H9 (cell line): ENCODE results near the gene MRPS27. TPM values are rescaled to one million over a fixed set of nuclear protein-coding genes. Genes with fewer than 3 reads are reported as not detected.
"Not testable (repeated sequence)": the region's sequence is repeated elsewhere in the genome, so short reads cannot be mapped to it uniquely, and the experiment has no call there.

ENCODE experiments used
- DNase-seq: peaks from one replicate; pipeline ENCODE4 v3.0.0-alpha.2; 2017
- H2AFZ ChIP-seq: one replicate; pipeline ENCODE4 v1.6.1; 2013; ENCODE audit warnings: mild to moderate bottlenecking, low read length, control low read depth, moderate library complexity
- H2AK5ac ChIP-seq: 2 replicates; pipeline ENCODE4 v1.6.1; 2013; ENCODE audit warnings: low read length, control low read depth, mixed read lengths; ENCODE audit not compliant: insufficient read length
- H2BK120ac ChIP-seq: one replicate; pipeline ENCODE4 v1.6.1; 2013; ENCODE audit warnings: low read depth, mild to moderate bottlenecking, low read length, control low read depth, inconsistent platforms; ENCODE audit not compliant: poor library complexity, severe bottlenecking
- H2BK12ac ChIP-seq: 2 replicates; pipeline ENCODE4 v1.6.1; 2013; ENCODE audit warnings: low read length, control low read depth, mixed read lengths, low read depth; ENCODE audit not compliant: insufficient read length
- H2BK15ac ChIP-seq: 2 replicates; pipeline ENCODE4 v1.6.1; 2013; ENCODE audit warnings: low read depth, low read length, control low read depth
- H2BK20ac ChIP-seq: one replicate; pipeline ENCODE4 v1.6.1; 2013; ENCODE audit warnings: low read depth, mild to moderate bottlenecking, low read length, control low read depth, inconsistent platforms; ENCODE audit not compliant: poor library complexity, severe bottlenecking
- H2BK5ac ChIP-seq: 2 replicates; pipeline ENCODE4 v1.6.1; 2013; ENCODE audit warnings: low read length, control low read depth, mixed read lengths; ENCODE audit not compliant: insufficient read length
- H3K14ac ChIP-seq: 2 replicates; pipeline ENCODE4 v1.6.1; 2013; ENCODE audit warnings: low read length, control low read depth; ENCODE audit not compliant: insufficient read depth
- H3K18ac ChIP-seq: 2 replicates; pipeline ENCODE4 v1.6.1; 2013; ENCODE audit warnings: low read depth, mild to moderate bottlenecking, mixed read lengths, low read length, control low read depth; ENCODE audit not compliant: insufficient read length
- H3K23ac ChIP-seq: 2 replicates; pipeline ENCODE4 v1.6.1; 2013; ENCODE audit warnings: low read length, control low read depth, mixed read lengths, low read depth; ENCODE audit not compliant: insufficient read length
- H3K23me2 ChIP-seq: 2 replicates; pipeline ENCODE4 v1.6.1; 2013; ENCODE audit warnings: low read depth, mild to moderate bottlenecking, mixed read lengths, low read length, control low read depth; ENCODE audit not compliant: insufficient read length, poor library complexity, severe bottlenecking
- H3K27ac ChIP-seq: 2 replicates; pipeline ENCODE4 v1.5.1; 2013; ENCODE audit warnings: low read length, control low read depth, mixed read lengths, low read depth; ENCODE audit not compliant: insufficient read length
- H3K27me3 ChIP-seq: 2 replicates; pipeline ENCODE4 v1.6.1; 2013; ENCODE audit warnings: low read length, control low read depth, inconsistent platforms; ENCODE audit not compliant: insufficient read depth
- H3K4ac ChIP-seq: 2 replicates; pipeline ENCODE4 v1.6.1; 2013; ENCODE audit warnings: low read depth, mild to moderate bottlenecking, control low read depth, inconsistent platforms, low read length, moderate library complexity
- H3K4me1 ChIP-seq: 2 replicates; pipeline ENCODE4 v1.6.1; 2013; ENCODE audit warnings: low read length, control low read depth, inconsistent platforms; ENCODE audit not compliant: insufficient read depth
- H3K4me2 ChIP-seq: 2 replicates; pipeline ENCODE4 v1.6.1; 2013; ENCODE audit warnings: low read length, control low read depth, mixed read lengths; ENCODE audit not compliant: insufficient read length, insufficient read depth
- H3K56ac ChIP-seq: 2 replicates; pipeline ENCODE4 v1.6.1; 2013; ENCODE audit warnings: low read depth, mild to moderate bottlenecking, mixed read lengths, low read length, control low read depth; ENCODE audit not compliant: insufficient read length
- H3K79me1 ChIP-seq: 2 replicates; pipeline ENCODE4 v1.6.1; 2013; ENCODE audit warnings: low read depth, mild to moderate bottlenecking, moderate library complexity, low read length, control low read depth, inconsistent platforms; ENCODE audit not compliant: insufficient read depth, poor library complexity, severe bottlenecking
- H3K79me2 ChIP-seq: 2 replicates; pipeline ENCODE4 v1.6.1; 2013; ENCODE audit warnings: low read length, control low read depth, inconsistent platforms; ENCODE audit not compliant: insufficient read depth
- H3K9ac ChIP-seq: 2 replicates; pipeline ENCODE4 v1.6.1; 2013; ENCODE audit warnings: low read length, control low read depth, mixed read lengths; ENCODE audit not compliant: insufficient read length; ENCODE audit errors: extremely low read depth
- H3K9me3 ChIP-seq: one replicate; pipeline ENCODE4 v1.6.1; 2013; ENCODE audit warnings: low read depth, low read length, inconsistent platforms; ENCODE audit not compliant: control insufficient read depth
- H3T11ph ChIP-seq: one replicate; pipeline ENCODE4 v1.6.1; 2013; ENCODE audit warnings: mild to moderate bottlenecking, low read length, control low read depth, inconsistent platforms
- H4K20me1 ChIP-seq: one replicate; pipeline ENCODE4 v1.6.1; 2013; ENCODE audit not compliant: control insufficient read depth, insufficient read length, insufficient read depth
- H4K5ac ChIP-seq: 2 replicates; pipeline ENCODE4 v1.6.1; 2013; ENCODE audit warnings: low read depth, mild to moderate bottlenecking, mixed read lengths, low read length, control low read depth; ENCODE audit not compliant: insufficient read length
- H4K8ac ChIP-seq: replicated peaks from 2 replicates; pipeline ENCODE4 v1.6.1; 2013; ENCODE audit warnings: low read length, control low read depth, mixed read lengths, low read depth; ENCODE audit not compliant: insufficient read length
- H4K91ac ChIP-seq: 2 replicates; pipeline ENCODE4 v1.6.1; 2013; ENCODE audit warnings: low read depth, mild to moderate bottlenecking, moderate library complexity, mixed read lengths, low read length, control low read depth; ENCODE audit not compliant: insufficient read length
- H3K27ac Mint-ChIP-seq, 3 experiments: 2 replicates in 2 of 3; 3 replicates in 1 of 3; pipeline ENCODE4 v1.8.0; 2020 to 2021; ENCODE audit warnings: mixed read lengths in 3 of 3, mild to moderate bottlenecking in 1 of 3, moderate library complexity in 1 of 3
- H3K27me3 Mint-ChIP-seq: 2 replicates; pipeline ENCODE4 v1.8.0; 2021; ENCODE audit warnings: low read depth, mild to moderate bottlenecking, moderate library complexity, mixed read lengths
- H3K36me3 Mint-ChIP-seq, 3 experiments: 2 replicates in 2 of 3; 3 replicates in 1 of 3; pipeline ENCODE4 v1.8.0; 2020 to 2021; ENCODE audit warnings: low read depth in 3 of 3, mixed read lengths in 3 of 3; ENCODE audit not compliant: insufficient read depth in 1 of 3
- H3K4me1 Mint-ChIP-seq, 2 experiments: 2 replicates each; pipeline ENCODE4 v1.8.0; 2020; ENCODE audit warnings: mixed read lengths in 2 of 2
- H3K4me3 Mint-ChIP-seq, 2 experiments: 2 replicates in 1 of 2; 3 replicates in 1 of 2; pipeline ENCODE4 v1.8.0; 2020 to 2021; ENCODE audit warnings: mild to moderate bottlenecking in 2 of 2, mixed read lengths in 2 of 2, moderate library complexity in 1 of 2
- H3K9me3 Mint-ChIP-seq, 2 experiments: 2 replicates in 1 of 2; 3 replicates in 1 of 2; pipeline ENCODE4 v1.8.0; 2020; ENCODE audit warnings: mild to moderate bottlenecking in 2 of 2, mixed read lengths in 2 of 2, moderate library complexity in 1 of 2
- WGBS: extraction: QIAGEN DNeasy Blood & Tissue Kit; methylation state at CpG from one replicate; pipeline ENCODE4 v1.1.7; 2013; ENCODE audit warnings: missing lambda C conversion rate, low lambda C conversion rate, mixed read lengths; ENCODE audit not compliant: insufficient read length; ENCODE audit errors: extremely low coverage; 5-methylcytosine and 5-hydroxymethylcytosine counted together
- total RNA-seq: library from RNA; stranded (reverse); gene quantifications from 2 replicates; pipeline ENCODE4 v1.2.1, GENCODE V29; 2021
- TF ChIP-seq, protein P1 (sequence below): fragments of 200-600 bp; sonication (generic); conservative IDR thresholded peaks from 3 replicates; pipeline ENCODE4 v1.8.0; 2021; ENCODE audit warnings: antibody characterized with exemption, mild to moderate bottlenecking

The MRPS27 gene
- total RNA-seq, 1 experiment from 2014 or later = 83.3 TPM

GRCh38 chr5:72324189-72324825 lies 4.3 kb upstream of the MRPS27 start:
- H3K27ac ChIP-seq = no peak overlapping the region
- no CpG with 5 or more reads among the region's 5 CpGs for WGBS

GRCh38 chr5:72319435-72319975 lies 535 bp downstream of the MRPS27 start:
- H3K36me3 Mint-ChIP-seq = peaks cover 15 to 37% (median 25%) of the 10 kb centered on the region in 3 experiments; a peak in 6 of 7 replicates
- H2AFZ ChIP-seq = not testable (repeated sequence)
- WGBS = no CpG with 5 or more reads among the region's 28 CpGs

More at GRCh38 chr5:72324189-72324825, 4.3 kb upstream of the MRPS27 start:
- no peaks in the 10 kb centered on the region for H3K4me1 ChIP-seq
- no peak overlapping the region for H2BK20ac ChIP-seq
- no peak overlapping the region for H2AK5ac ChIP-seq
- no peak overlapping the region for H2BK120ac ChIP-seq
- H3K56ac ChIP-seq = no peak overlapping the region
- H3K79me1 ChIP-seq = no peaks in the 10 kb centered on the region
- H3K36me3 Mint-ChIP-seq = peaks cover 13 to 44% (median 44%) of the 10 kb centered on the region in 3 experiments; a peak in 6 of 7 replicates
- H3K79me2 ChIP-seq = no peaks in the 10 kb centered on the region
- no peaks in the 10 kb centered on the region for H3K9me3 ChIP-seq
- no peak overlapping the region for H4K5ac ChIP-seq
- no peak overlapping the region for H3K23ac ChIP-seq
- no peak overlapping the region for H3K18ac ChIP-seq
- H3K4me1 Mint-ChIP-seq = peaks cover 6 to 11% of the 10 kb centered on the region in 2 experiments
- no peak overlapping the region for H3T11ph ChIP-seq
- H4K91ac ChIP-seq = no peak overlapping the region
- no peak overlapping the region for H2BK15ac ChIP-seq
- H2BK5ac ChIP-seq = no peak overlapping the region
- H4K8ac ChIP-seq = no peak overlapping the region
- H2AFZ ChIP-seq = no peak overlapping the region
- H3K4me2 ChIP-seq = no peak overlapping the region
- H4K20me1 ChIP-seq = no peaks in the 10 kb centered on the region
- TF ChIP-seq, protein P1, sequence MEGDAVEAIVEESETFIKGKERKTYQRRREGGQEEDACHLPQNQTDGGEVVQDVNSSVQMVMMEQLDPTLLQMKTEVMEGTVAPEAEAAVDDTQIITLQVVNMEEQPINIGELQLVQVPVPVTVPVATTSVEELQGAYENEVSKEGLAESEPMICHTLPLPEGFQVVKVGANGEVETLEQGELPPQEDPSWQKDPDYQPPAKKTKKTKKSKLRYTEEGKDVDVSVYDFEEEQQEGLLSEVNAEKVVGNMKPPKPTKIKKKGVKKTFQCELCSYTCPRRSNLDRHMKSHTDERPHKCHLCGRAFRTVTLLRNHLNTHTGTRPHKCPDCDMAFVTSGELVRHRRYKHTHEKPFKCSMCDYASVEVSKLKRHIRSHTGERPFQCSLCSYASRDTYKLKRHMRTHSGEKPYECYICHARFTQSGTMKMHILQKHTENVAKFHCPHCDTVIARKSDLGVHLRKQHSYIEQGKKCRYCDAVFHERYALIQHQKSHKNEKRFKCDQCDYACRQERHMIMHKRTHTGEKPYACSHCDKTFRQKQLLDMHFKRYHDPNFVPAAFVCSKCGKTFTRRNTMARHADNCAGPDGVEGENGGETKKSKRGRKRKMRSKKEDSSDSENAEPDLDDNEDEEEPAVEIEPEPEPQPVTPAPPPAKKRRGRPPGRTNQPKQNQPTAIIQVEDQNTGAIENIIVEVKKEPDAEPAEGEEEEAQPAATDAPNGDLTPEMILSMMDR = no peak
- no peak overlapping the region for H3K4ac ChIP-seq
- no peaks in the 10 kb centered on the region for H3K27me3 ChIP-seq
- no peak overlapping the region for H2BK12ac ChIP-seq
- no peak overlapping the region for H3K4me3 Mint-ChIP-seq
- peaks cover 0 to 3% of the 10 kb centered on the region in 2 experiments; a peak in 1 of 5 replicates for H3K9me3 Mint-ChIP-seq
- H3K23me2 ChIP-seq = no peaks in the 10 kb centered on the region
- H3K9ac ChIP-seq = no peak overlapping the region
- H3K27ac Mint-ChIP-seq = peak overlapping the region in 1 of 3 experiments; percentile 5; a peak in 1 of 7 replicates
- no peaks in the 10 kb centered on the region for H3K27me3 Mint-ChIP-seq
- H3K14ac ChIP-seq = no peak overlapping the region
- no peak for DNase-seq

More at GRCh38 chr5:72319435-72319975, 535 bp downstream of the MRPS27 start:
- Histone ChIP-seq H3K14ac (peak overlapping the region; percentile 49; the same call in 1 of the 2 replicates), H3K4me2 (peak overlapping the region; percentile 62), H3K27ac (peak overlapping the region; percentile 81), H3K18ac (peak overlapping the region; percentile 1), H4K5ac (peak overlapping the region; percentile 54), H3K9ac (peak overlapping the region; percentile 83)
- H3K56ac ChIP-seq, H2BK15ac ChIP-seq, H3K23me2 ChIP-seq, H2AK5ac ChIP-seq, H3K9me3 Mint-ChIP-seq, H3K23ac ChIP-seq, H3K79me1 ChIP-seq, H2BK20ac ChIP-seq, H3K27me3 ChIP-seq, H3K27me3 Mint-ChIP-seq, H3T11ph ChIP-seq, H4K8ac ChIP-seq, H2BK120ac ChIP-seq, H4K91ac ChIP-seq, H2BK5ac ChIP-seq, H3K9me3 ChIP-seq, H2BK12ac ChIP-seq, DNase-seq, H3K4ac ChIP-seq, H3K79me2 ChIP-seq, H4K20me1 ChIP-seq, H3K4me1 ChIP-seq: not testable (repeated sequence)
- Mint-ChIP-seq H3K4me1 (peaks cover 8 to 16% of the 10 kb centered on the region in 2 experiments), H3K4me3 (peak overlapping the region; percentile 93 to 100), H3K27ac (peak overlapping the region; percentile 97 to 99 (median 99))
